Thyroid gland (tissue), 4 donors: Measurements from ENCODE around the gene PARP16. TPM values are rescaled to one million over a fixed set of nuclear protein-coding genes. Genes with fewer than 3 reads are reported as not detected.

Source experiments
- DNase-seq, 2 donors: peaks; one replicate each; pipeline ENCODE4 v3.0.0-alpha.2; 2019
- H3K27ac ChIP-seq, 3 donors: fragments of 200-600 bp; sonication (generic); 1 replicate in 2 of 3; 2 replicates in 1 of 3; pipeline ENCODE4 v1.5.1; 2016 to 2019; ENCODE audit warnings: mild to moderate bottlenecking in 1 of 3, moderate library complexity in 1 of 3
- H3K27me3 ChIP-seq: fragments of 200-600 bp; sonication (generic); one replicate; pipeline ENCODE4 v1.5.1; 2019
- H3K36me3 ChIP-seq, 2 donors: fragments of 200-600 bp; sonication (generic); one replicate each; pipeline ENCODE4 v1.5.1; 2016 to 2019
- H3K4me1 ChIP-seq, 2 donors: fragments of 200-600 bp; sonication (generic); one replicate each; pipeline ENCODE4 v1.5.1; 2017 to 2019
- H3K4me3 ChIP-seq, 3 donors: fragments of 200-600 bp; sonication (generic); replicated peaks in 1 of 3; 1 replicate in 2 of 3; 2 replicates in 1 of 3; pipeline ENCODE4 v1.5.1; 2016; ENCODE audit warnings: mild to moderate bottlenecking in 1 of 3
- H3K9me3 ChIP-seq: fragments of 200-600 bp; sonication (generic); one replicate; pipeline ENCODE4 v1.5.1; 2017
- CTCF ChIP-seq, 6 experiments: fragments of 200-600 bp in 3 of 6; fragments of 450-650 bp in 3 of 6; sonication (generic) in 3 of 6; IDR thresholded peaks; one replicate each; pipeline ENCODE4 v1.5.1; 2016 to 2019; ENCODE audit warnings: antibody characterized with exemption in 6 of 6, mild to moderate bottlenecking in 2 of 6, inconsistent platforms in 1 of 6, moderate library complexity in 1 of 6
- POLR2A ChIP-seq, 2 donors: fragments of 450-650 bp; IDR thresholded peaks; one replicate each; pipeline ENCODE4 v1.6.1; 2017; ENCODE audit warnings: antibody characterized with exemption in 2 of 2, mild to moderate bottlenecking in 2 of 2, moderate library complexity in 1 of 2
- WGBS, 2 donors: methylation state at CpG; one replicate each; pipeline ENCODE4 v1.1.5; 2017; 5-methylcytosine and 5-hydroxymethylcytosine counted together
- intact Hi-C: fragments of 100-400 bp; cut with DNase I; formaldehyde crosslinking; loops from one replicate; pipeline ENCODE4 v1.15.1; 2023
- total RNA-seq, 4 donors: library from RNA; depleted of rRNA; stranded (reverse); fragments of >200 nt; gene quantifications; one replicate each; pipeline ENCODE4 v1.2.3, GENCODE V29; 2016

PARP16 gene
- 10 to 100 TPM; 11.3 to 15.5 (median 13.2) TPM for total RNA-seq

- H3K4me3 ChIP-seq, result peak within 1 kb of the TSS; percentile 69 to 85 (median 85)
- H3K4me1 ChIP-seq, result peaks cover 2 to 13% of the 10 kb centered on the region in 2 donors
- no peaks in the 10 kb centered on the region for H3K36me3 ChIP-seq
- no peaks in the 10 kb centered on the region for H3K9me3 ChIP-seq
- intact Hi-C loops, result no loop called here
- DNase-seq, result peak; percentile 94
- no peaks in the 10 kb centered on the region for H3K27me3 ChIP-seq
- WGBS, 2 donors, result 4 to 24% methylated on average over 5 to 24 of the region's 62 CpGs
- H3K27ac ChIP-seq, result peak within 1 kb of the TSS; percentile 85 to 90 (median 88)
- TF ChIP-seq CTCF (IDR thresholded peaks at IDR 0.05), result peak in 3 of 6 experiments; percentile 53 to 71 (median 63)
- peak; percentile 46 to 94 for TF ChIP-seq POLR2A (IDR thresholded peaks at IDR 0.05)
Observed at GRCh38 chr15:65286704-65287519, at the start of gene PARP16. PARP16 (minus strand) TSS chr15:65286883; CDS start chr15:65286426, 457 bp downstream.

GRCh38 chr15:65335278-65336055 lies 48.8 kb upstream of the PARP16 start:
- 86 to 91% methylated on average over 17 to 19 of the region's 19 CpGs for WGBS, 2 donors
- intact Hi-C loops, result no loop called here
- Histone ChIP-seq H3K9me3 (no peaks in the 10 kb centered on the region), H3K36me3 (no peaks in the 10 kb centered on the region), H3K4me3 (no peak overlapping the region), H3K27ac (no peak overlapping the region), H3K4me1 (no peaks in the 10 kb centered on the region), H3K27me3 (no peaks in the 10 kb centered on the region)
- DNase-seq, result no peak
- TF ChIP-seq CTCF (IDR thresholded peaks at IDR 0.05) (no peak), POLR2A (IDR thresholded peaks at IDR 0.05) (no peak)

GRCh38 chr15:65334586-65335231 lies 48.0 kb upstream of the PARP16 start:
- H3K4me3 ChIP-seq, result no peak overlapping the region
- H3K27ac ChIP-seq, result no peak overlapping the region
- no peak for DNase-seq
- WGBS, 2 donors, result 74 to 97% methylated on average over 7 to 17 of the region's 20 CpGs
- no peaks in the 10 kb centered on the region for H3K4me1 ChIP-seq
- no peaks in the 10 kb centered on the region for H3K36me3 ChIP-seq
- intact Hi-C loops, result no loop called here
- H3K27me3 ChIP-seq, result no peaks in the 10 kb centered on the region
- TF ChIP-seq POLR2A (IDR thresholded peaks at IDR 0.05), result no peak
- no peak for TF ChIP-seq CTCF (IDR thresholded peaks at IDR 0.05)
- no peaks in the 10 kb centered on the region for H3K9me3 ChIP-seq

GRCh38 chr15:65333856-65334255 lies 47.2 kb upstream of the PARP16 start:
- WGBS, 2 donors, result 80% methylated on average over 5 of the region's 5 CpGs
- no peak for TF ChIP-seq POLR2A (IDR thresholded peaks at IDR 0.05)
- TF ChIP-seq CTCF (IDR thresholded peaks at IDR 0.05), result no peak
- no peak overlapping the region for H3K4me3 ChIP-seq
- H3K27me3 ChIP-seq, result no peaks in the 10 kb centered on the region
- DNase-seq, result no peak
- intact Hi-C loops, result no loop called here
- H3K27ac ChIP-seq, result no peak overlapping the region
- no peaks in the 10 kb centered on the region for H3K9me3 ChIP-seq
- no peaks in the 10 kb centered on the region for H3K36me3 ChIP-seq
- peaks cover 3 to 6% of the 10 kb centered on the region in 2 donors for H3K4me1 ChIP-seq
